ENCODE measurements around the gene RPN2.

- no peak for TF ChIP-seq EZH2 (IDR thresholded peaks at IDR 0.05)
- no peak for TF ChIP-seq POLR2AphosphoS5 (IDR thresholded peaks at IDR 0.05; ENCODE audit: borderline replicate concordance, low read depth, low read length)
- TF ChIP-seq FOXP2 (optimal IDR thresholded peaks at IDR 0.05; ENCODE audit: control extremely low read depth, extremely low read length, insufficient read depth), result no peak
Observed at GRCh38 chr20:37154684-37155298, 24.3 kb upstream of the RPN2 start.

Measured in SK-N-MC (cell line).